LoVo (cell line): Measurements from ENCODE around the gene IFIT3.
"Not testable (repeated sequence)": the region's sequence is repeated elsewhere in the genome, so short reads cannot be mapped to it uniquely, and the experiment has no call there.

Experiments used
- DNase-seq: peaks from one replicate; pipeline ENCODE4 v3.0.0-alpha.2; 2016; ENCODE audit warnings: low spot score

IFIT3 gene

DNA sequence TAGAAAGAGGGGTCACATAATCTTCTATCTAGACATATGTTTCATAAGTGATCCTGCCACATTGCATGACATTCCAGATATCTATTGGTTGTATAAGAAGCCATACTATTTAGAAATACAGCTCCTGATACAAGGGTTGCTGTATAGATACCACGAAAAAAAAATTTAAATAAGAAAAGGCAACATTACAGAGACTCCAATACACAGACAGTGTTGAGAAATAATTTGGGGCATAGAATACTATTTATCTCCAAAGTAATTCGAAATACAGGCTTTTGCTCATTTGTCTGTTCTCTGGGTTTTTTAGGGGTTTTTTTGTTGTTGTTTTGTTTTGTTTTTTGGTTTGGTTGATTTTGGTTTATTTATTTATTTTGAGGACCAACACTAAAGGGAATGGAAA, 23.4 kb upstream of the IFIT3 start:
- DNase-seq = no peak

- DNase-seq = no peak
Measured at GRCh38 chr10:89304925-89305324, 22.9 kb upstream of the IFIT3 start.

GRCh38 chr10:89305766-89306433, 21.9 kb upstream of the IFIT3 start:
- DNase-seq = no peak

GRCh38 chr10:89306434-89307268, 21.1 kb upstream of the IFIT3 start:
- DNase-seq = no peak

GRCh38 chr10:89307269-89307577, 20.6 kb upstream of the IFIT3 start:
- no peak for DNase-seq

DNA sequence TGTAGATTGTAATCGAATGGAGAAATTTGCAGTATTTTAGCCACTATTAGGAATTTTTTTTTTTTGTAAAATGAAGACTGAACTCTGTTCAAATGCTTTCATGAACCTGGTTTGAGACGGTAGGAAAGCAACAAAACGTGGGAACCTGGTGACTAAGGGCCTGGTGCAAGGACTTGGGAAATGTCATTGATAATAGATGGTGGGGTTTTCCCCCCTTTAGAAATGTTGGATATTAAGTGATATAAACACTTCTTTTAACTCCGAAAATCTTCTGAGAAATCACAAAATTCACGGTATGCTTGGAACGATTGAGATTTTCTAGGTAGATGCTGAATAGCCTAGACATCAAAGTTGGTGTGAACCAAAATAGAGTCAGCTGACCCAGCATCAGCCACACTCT, 19.5 kb upstream of the IFIT3 start:
- DNase-seq = no peak

GRCh38 chr10:89308736-89309135, 19.1 kb upstream of the IFIT3 start:
- DNase-seq = no peak

- DNase-seq = no peak
Measured at GRCh38 chr10:89309156-89310055, 18.4 kb upstream of the IFIT3 start.

DNA sequence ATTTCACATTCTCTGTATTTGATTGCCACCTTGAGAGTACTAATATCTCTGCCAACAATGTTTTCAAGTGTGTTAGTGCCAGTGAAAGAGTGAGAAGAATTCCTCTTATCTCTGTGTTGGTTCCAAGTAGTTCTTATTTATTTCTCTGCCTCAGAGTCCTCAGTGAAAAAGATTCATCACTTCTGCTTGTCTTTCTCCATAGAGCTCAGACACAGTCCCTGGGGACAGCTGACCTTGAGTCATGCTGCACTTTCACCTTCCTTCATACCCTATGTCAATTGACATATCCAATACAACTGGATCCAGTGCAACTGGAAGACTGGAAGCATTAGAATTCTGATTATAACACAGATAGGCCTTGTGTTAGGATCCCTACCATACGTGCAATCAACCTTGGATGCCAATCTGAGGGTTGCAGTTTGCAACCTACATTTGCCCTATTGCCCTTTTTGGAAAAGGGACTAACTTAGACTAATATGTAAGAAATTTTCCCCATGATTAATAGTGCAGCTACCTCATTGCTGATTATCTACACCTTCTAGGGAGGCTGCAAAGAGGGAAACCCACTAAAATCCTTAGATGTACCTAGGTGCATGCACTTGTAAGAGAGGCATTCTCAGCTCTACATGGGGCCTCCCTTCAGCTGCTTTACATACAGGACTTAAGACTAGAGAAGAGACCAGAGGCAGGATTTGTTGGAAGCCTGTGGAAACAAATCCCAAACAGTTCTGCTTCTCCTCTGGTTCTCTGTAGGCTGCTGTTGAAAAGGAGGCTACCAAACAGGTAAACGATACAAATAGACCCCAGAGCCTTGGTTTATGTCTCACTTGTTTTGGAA, 17.5 kb upstream of the IFIT3 start:
- no peak for DNase-seq

GRCh38 chr10:89312973-89313372, 14.8 kb upstream of the IFIT3 start:
- DNase-seq = no peak

- DNase-seq = no peak
Measured at GRCh38 chr10:89314676-89315075, 13.1 kb upstream of the IFIT3 start.

DNA sequence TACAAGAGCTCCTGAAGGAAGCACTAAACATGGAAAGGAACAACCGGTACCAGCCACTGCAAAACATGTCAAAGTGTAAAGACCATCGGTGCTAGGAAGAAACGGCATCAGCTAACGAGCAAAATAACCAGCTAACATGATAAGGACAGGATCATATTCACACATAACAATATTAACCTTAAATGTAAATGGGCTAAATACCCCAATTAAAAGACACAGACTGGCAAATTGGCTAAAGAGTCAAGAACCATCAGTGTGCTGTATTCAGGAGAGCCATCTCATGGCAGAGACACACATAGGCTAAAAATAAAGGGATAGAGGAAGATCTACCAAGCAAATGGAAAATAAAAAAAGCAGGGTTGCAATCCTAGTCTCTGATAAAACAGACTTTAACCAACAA, 9.8 kb upstream of the IFIT3 start:
- not testable (repeated sequence) for DNase-seq

- DNase-seq = not testable (repeated sequence)
Measured at GRCh38 chr10:89325081-89325480, 2.7 kb upstream of the IFIT3 start.

GRCh38 chr10:89325856-89326255, 1.9 kb upstream of the IFIT3 start:
- DNase-seq = not testable (repeated sequence)

GRCh38 chr10:89329151-89329550, 1.4 kb downstream of the IFIT3 start:
- no peak for DNase-seq

GRCh38 chr10:89330014-89330413, 2.2 kb downstream of the IFIT3 start:
- DNase-seq = not testable (repeated sequence)

DNA sequence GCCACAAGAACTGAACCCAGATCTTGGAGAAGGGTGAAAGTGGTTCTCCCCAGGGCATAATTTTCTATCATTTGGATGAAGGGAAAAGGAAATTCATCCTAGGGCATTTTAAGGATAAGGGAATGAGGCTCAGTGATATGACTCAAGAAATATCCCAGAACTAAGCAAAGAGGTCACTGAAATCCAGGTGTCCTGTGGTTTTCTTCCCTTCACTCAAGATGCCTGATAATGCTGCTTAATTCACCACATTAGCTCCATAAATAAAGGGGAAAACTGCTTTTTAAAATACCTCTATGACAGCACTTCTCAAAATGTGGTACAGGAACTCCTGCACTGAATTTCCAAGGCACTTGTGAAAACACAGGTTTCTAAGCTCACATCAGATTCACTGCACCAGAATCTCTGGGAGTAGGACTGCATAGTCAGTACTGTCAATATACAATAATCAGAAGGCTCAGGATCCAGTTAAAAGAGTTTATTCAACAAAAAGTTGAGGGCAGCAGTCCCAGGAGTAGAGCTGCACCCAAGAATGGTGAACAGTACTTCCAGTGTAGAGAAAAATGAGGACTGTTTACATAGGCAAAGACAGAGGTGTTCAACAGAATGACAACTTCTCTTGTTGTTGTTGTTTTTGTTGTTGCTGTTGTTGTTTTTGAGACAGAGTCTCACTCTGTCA, 2.9 kb downstream of the IFIT3 start:
- no peak for DNase-seq

GRCh38 chr10:89331487-89332122, 3.8 kb downstream of the IFIT3 start:
- not testable (repeated sequence) for DNase-seq

DNA sequence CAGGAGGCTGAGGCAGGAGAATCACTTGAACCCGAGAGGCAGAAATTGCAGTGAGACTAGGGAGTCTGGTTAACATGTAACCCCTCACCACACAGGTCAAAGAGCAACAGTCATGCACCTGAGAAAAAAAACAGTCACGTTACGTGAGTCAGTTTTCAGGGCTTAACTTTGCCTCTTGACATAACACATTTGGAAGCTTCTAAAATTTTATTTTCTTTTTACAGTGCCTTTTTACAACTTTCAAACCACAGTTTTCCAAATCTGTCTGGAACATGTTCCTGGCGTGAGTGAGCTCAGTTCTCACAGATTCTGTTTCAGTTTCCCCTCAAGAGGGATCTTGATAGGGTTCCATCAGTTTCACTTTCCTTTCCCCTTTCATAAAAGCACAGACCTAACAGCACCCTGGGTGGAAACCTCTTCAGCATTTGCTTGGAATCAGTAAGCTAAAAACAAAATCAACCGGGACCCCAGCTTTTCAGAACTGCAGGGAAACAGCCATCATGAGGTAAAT, 4.4 kb downstream of the IFIT3 start:
- DNase-seq = peak; percentile 37

DNA sequence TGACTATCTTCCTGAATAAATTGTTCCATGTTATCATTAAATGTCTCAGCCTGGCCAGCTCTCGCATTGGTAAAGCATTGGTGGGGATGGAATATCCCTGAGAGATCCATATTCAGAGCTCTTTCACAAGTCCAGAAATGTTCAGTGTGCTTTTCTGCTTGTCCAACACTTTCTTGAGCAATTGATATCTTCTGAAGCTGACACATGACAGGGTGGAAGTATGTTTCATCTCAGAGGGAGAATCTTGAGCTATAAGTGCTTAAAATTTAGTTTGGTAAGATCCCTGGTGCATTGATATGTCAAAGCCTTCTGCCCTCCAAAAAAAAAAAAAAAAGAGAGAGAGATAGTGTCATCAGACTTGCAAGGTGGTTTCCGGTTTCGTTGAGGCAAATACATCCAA, 7.4 kb downstream of the IFIT3 start:
- no peak for DNase-seq
